Right hindlimb (tissue), 1 donor: Measurements from ENCODE around the gene HMX2.

ENCODE experiments used
- DNase-seq: peaks from one replicate; pipeline ENCODE4 v3.0.0-alpha.2; 2018

The HMX2 gene, protein sequence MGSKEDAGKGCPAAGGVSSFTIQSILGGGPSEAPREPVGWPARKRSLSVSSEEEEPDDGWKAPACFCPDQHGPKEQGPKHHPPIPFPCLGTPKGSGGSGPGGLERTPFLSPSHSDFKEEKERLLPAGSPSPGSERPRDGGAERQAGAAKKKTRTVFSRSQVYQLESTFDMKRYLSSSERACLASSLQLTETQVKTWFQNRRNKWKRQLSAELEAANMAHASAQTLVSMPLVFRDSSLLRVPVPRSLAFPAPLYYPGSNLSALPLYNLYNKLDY

GRCh38 chr10:123147635-123148413, at the start of gene HMX2:
TSS of gene HMX2 (plus strand) at chr10:123148136. CDS start at chr10:123148379, 243 bp downstream.
- DNase-seq = no peak

DNA sequence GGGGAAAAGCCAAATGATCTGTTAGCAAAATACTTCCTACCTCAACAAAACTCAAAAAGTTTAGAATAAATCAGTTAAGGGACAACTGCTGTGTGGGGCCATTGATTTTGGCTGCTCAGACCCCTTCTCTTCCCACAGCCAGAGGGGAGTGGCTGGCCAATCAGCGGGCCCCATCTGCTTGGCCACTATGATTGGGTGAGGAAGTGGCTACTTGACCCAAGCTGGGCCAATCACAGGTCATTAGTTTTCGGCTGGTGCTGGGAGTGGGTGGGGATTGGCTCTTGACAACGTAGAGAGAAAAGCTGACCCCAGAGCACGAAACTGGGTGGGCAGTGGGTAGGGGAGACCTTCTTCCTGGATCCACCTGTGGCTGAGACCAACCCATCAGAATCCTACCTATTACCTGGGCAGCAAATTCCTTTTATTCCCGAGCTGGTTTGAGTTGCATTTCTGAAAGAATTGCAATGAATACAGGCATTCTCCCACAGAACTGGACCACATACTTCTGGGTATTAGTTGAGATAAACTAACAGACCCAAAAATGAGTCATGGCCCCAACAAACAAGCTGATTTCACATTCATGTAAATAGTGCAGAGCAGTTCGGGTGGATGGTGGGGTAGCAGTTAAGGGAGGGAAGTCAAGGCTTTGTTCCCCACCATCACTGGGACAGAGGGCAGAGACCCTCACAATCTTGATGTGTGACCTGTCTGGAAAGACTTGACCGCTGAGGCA, 47.7 kb upstream of the HMX2 start:
- DNase-seq = no peak

GRCh38 chr10:123101872-123102271, 46.1 kb upstream of the HMX2 start:
- no peak for DNase-seq

DNA sequence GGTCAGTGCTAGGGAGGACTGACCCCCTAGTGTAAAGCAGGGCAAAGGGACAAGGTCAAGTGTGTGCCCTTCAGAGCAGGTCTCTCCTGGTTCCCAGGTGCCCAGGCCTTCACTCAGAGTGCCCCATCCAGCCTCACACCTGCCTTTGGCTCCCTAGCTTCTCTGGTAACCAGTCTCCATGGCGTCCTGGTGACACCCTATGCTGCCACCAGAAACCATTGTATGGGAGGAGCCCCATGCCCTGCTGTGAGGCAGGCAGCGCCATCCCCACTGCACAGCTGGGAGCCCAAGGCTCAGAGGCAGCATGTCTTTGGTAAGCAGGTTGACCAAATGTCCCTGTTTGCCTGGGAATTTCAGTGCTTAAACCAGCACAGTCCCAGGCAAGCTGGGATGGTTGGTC, 45.3 kb upstream of the HMX2 start:
- no peak for DNase-seq

GRCh38 chr10:123103944-123104343, 44.0 kb upstream of the HMX2 start:
- no peak for DNase-seq

DNA sequence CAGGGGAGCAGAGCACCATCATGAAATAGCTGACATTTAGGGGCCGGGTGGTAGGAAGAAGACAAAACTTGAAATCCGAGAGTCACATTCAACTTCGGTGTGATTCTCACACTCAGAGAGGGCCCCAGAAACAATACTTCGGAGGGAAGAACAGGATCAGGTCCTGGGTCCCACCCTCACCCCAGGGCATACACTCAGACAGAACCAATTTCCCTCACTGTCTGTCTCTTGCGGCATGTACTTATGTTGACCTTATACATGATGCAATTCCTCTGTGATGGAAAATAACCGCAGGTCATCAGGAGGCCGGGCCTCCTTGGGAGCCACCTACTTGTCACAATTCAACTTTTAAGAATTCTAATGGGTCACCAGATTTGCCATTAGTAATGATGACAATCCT, 38.5 kb upstream of the HMX2 start:
- no peak for DNase-seq

DNA sequence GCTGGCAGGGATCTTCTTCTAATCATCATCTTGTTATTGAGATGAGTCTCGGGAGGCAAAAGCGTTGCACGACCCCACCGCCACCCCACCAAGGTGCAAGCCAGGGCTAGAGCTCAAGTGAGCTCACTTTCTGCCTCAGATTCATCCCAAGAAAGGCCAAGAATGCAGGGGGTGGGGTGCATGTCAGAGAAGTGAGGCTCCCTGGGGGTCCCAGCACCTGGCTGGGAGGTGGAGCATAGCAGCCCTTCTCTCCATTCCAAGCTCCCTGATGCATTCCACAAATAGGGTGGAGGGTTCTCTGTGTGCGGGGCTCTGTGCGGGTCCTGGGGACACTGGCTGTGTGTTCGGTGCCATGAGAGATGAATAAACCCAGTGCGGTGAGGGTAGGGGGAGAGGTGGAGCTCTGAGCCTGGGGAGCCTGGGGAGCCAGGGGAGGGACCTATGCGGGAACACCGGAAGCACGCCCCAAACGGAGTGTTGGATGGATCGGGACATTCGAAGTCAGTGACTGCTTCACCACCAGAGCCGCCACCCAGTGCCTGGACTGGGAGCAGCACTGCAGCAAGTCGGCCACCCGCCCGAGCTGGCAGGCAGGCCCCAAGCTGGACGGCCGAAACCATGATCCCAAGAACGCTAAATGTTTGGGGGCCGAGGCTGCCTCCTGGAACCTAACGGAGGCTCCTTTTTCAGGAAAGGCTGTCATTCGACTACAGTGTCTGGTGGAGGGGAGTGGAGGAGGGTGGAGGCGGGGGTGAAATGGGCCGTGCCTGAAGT, 30.1 kb upstream of the HMX2 start:
- peak; percentile 32 for DNase-seq

GRCh38 chr10:123119081-123119480, 28.9 kb upstream of the HMX2 start:
- no peak for DNase-seq

DNA sequence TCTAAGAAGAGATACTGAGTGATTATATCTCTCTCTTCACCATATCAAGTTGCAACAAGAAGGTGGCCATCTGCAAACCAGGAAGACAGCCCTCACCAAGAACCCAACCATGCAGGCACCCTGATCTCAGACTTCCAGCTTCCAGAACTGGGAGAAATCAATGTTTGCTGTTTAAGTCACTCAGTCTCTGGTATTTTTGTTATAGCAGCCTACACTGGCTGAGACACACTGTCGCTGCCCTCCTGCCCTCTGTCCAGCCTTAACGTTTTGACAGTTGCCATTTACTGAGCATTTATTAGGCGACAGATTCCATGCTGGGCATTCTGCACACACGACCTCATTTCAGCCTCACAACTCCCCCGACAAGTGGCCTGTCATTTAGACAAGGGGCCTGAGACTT, 21.7 kb upstream of the HMX2 start:
- DNase-seq = no peak

GRCh38 chr10:123129618-123130271, 18.2 kb upstream of the HMX2 start:
- no peak for DNase-seq

DNA sequence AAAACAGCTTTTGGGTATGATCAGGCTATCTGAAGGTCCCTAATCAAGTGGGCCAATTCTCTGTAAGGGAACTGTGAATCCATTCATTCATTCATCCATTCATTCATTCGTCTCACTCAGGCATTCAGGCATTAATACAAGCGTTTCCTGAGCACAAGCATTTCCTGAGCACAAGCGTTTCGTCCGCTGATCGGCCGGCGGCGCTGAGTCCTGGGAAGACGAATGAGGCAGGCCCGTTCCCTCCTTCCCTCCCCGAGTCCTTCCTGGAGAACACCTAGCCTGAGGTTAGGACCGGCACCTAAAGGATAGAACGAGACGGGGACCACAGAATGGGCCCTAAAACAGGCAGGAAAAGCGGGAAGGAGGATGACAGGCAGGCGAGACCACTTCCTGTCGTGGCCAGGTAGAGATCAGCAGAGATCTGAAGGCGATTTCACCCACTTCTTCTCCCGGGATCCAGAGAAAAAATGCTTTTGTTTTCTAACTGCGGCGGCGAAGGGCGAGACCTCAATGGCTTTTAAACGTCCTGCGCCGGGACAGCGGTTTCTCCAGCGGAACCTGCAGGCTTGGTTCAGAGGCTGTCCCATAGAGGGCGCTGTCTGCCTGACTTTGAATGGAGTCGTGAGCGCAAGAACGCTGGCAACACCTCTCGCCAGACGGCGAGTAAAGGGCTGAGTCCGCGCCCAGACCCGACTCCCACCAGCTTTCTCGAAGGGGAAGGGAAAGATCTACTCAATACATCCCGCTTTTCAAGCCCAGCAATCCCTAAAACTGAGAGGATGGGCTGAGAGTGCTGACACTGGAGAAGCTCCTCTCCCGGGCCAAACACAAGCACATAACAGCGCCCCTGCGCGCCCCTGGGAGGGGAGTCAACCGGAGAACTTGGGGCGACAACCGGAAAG, 15.1 kb upstream of the HMX2 start:
- peak; percentile 87 for DNase-seq

GRCh38 chr10:123133541-123134342, 14.2 kb upstream of the HMX2 start:
- DNase-seq = peak; percentile 35

- peak; percentile 33 for DNase-seq
These were observed 13.5 kb upstream of the HMX2 start for GRCh38 chr10:123134343-123134914.

- peak; percentile 30 for DNase-seq
These were observed 13.0 kb upstream of the HMX2 start for GRCh38 chr10:123134915-123135414.

DNA sequence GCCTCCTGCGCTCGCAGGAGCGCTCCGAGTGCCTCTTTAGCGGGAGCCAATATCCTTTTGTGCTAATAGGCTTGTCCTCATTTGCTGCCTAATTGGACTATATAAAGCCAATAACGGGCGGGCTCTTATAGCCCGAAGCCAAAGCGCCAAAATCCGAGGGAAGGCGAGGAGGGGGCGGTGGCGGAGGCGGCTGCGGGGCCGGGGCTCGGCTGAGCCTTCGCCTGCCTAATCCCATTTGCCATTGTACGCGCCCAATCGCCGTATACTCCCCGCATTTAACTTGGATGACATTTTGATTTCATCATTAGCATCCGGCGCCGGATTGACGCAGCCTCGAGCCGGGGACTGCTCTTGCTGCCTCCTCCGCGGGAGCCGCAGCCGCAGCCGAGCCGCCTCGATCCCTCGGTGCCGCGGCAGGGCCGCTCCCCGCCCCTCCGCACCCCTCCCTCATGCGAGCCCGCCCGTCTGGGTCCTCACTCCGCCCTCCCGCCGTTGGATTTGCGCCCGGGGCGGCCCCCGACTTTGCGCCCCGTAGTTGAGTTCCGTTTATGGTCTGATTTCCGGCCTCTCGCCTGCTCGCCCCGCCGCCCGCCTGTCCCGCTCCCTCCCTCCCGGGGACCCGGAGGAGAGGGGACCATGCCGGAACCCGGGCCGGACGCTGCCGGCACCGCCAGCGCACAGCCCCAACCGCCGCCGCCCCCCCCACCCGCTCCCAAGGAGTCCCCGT, 12.4 kb upstream of the HMX2 start, which contains the start of gene HMX3:
Gene HMX3, plus strand, starts transcription at position 556 of the 727 bp plus-strand sequence. Its CDS starts 81 bp downstream, at position 637.
- peak; percentile 27 for DNase-seq

DNA sequence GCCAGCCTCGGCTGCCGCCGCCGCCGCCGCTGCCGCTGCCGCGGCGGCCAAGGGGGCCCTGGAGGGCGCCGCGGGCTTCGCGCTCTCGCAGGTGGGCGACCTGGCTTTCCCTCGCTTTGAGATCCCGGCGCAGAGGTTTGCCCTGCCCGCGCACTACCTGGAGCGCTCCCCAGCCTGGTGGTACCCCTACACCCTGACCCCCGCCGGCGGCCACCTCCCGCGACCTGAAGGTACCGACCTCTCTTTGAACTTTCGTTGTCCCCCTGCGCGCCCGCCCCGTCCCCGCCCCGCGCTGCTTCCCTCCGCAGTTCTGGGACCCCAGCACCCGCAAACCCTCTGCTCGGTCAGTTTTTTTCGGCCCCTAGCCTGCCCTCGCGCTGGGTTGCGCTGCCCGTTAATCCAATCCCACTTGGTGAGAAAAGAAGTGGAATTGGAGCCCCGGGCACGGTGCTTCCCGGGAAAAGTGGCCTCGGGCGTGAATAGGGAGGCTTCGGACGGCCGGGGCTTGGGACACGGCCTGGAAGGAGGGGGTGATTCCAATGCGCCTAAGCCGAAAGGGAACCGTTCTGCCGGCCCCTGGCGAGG, 11.6 kb upstream of the HMX2 start:
- peak; percentile 21 for DNase-seq

- DNase-seq = peak; percentile 30
These were observed 10.9 kb upstream of the HMX2 start for GRCh38 chr10:123136806-123137642.

DNA sequence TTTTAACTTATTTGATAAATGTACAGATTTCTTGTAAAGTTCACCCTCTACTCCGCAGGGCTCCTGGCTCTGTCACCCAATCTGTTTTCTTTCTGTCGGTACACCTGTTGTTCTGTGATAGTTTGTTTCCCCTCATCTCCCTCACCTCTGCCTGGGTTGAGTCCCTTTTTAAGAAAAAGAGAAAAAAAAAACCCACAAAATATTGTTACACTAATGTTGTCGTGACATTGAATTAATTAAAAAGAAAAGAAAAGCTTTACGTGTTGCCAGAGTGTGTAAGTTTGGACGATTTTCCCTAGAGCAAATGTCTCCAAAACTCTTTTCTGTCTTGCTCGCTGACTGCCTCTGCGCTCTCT, 8.8 kb upstream of the HMX2 start:
- DNase-seq = no peak
